Measurements from ENCODE around the gene PPP1CA. TPM values are rescaled to one million over a fixed set of nuclear protein-coding genes. Genes with fewer than 3 reads are reported as not detected.
A peak's percentile ranks its signal among the peaks of the same experiment; 100 is the strongest.

Gene PPP1CA
- total RNA-seq, 2 donors from 2014 or later, result 168 to 215 TPM

- H3K4me3 ChIP-seq, result peak overlapping the region; percentile 56 to 70
- H3K27ac ChIP-seq, result peak overlapping the region; percentile 87 to 91
- H3K27me3 ChIP-seq (replicated peaks; ENCODE audit: insufficient read depth), result no peaks in the 10 kb centered on the region
- H3K4me1 ChIP-seq (replicated peaks), result peaks cover 11% of the 10 kb centered on the region
- TF ChIP-seq POLR2A (IDR thresholded peaks at IDR 0.05) (no peak), CTCF (IDR thresholded peaks at IDR 0.05) (no peak), POLR2AphosphoS5 (IDR thresholded peaks at IDR 0.05) (no peak)
- no peaks in the 10 kb centered on the region for H3K36me3 ChIP-seq
- WGBS, result 35% methylated on average over 15 of the region's 15 CpGs
- no peak for DNase-seq (ENCODE audit: low spot score)
- intact Hi-C loops (cut with DNase I), result no loop called here
- H3K9me3 ChIP-seq, result no peaks in the 10 kb centered on the region
Measured at GRCh38 chr11:67420147-67420645, 18.5 kb upstream of the PPP1CA start.

DNA sequence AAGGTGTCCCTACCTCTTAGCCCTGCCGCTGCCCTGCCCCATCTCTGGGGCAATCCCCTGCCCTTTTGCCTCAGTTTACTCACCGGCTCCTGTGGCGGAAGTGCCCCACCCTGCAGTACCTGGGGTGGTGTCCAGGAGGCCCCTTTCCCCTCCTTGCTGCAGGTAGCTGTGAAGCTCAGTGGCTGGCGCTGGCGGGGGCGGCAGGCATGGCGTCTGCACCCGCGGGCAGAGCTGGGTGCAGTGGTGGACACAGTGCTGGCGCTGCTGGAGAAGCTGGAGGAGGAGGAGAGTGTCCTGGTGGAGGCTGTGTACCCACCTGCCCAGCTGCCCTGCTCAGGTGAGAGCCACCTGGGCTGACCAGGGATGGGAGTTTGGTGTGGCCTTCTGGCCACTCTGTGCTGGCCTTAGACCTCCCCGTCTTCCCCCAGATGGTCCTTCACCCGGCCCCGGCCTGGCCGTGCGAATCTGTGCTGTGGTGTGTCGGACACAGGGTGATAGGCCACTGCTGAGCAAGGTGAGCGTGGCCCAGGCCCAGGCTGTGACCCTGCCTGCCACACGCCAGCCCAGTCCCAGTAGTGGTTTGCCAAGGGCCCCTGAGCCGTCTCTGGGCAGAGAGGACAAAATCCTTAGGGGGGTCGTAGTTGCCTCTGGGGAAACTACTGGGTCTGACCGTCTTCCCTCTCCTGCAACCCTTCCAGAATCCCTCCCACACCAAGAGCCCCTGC lies 17.8 kb upstream of the PPP1CA start:
- TF ChIP-seq CTCF (IDR thresholded peaks at IDR 0.05) (no peak), POLR2AphosphoS5 (IDR thresholded peaks at IDR 0.05) (no peak), POLR2A (IDR thresholded peaks at IDR 0.05) (no peak)
- DNase-seq (ENCODE audit: low spot score), result no peak
- H3K4me3 ChIP-seq, result no peak overlapping the region
- no peaks in the 10 kb centered on the region for H3K36me3 ChIP-seq
- H3K27ac ChIP-seq, result peak overlapping the region; percentile 87 to 91
- no peaks in the 10 kb centered on the region for H3K9me3 ChIP-seq
- no peaks in the 10 kb centered on the region for H3K27me3 ChIP-seq (replicated peaks; ENCODE audit: insufficient read depth)
- peaks cover 11% of the 10 kb centered on the region for H3K4me1 ChIP-seq (replicated peaks)
- intact Hi-C loops (cut with DNase I), result no loop called here
- 93% methylated on average over 19 of the region's 21 CpGs for WGBS

- no peaks in the 10 kb centered on the region for H3K27me3 ChIP-seq (replicated peaks; ENCODE audit: insufficient read depth)
- 62% methylated on average over 26 of the region's 26 CpGs for WGBS
- peaks cover 11% of the 10 kb centered on the region for H3K4me1 ChIP-seq (replicated peaks)
- no peak for TF ChIP-seq CTCF (IDR thresholded peaks at IDR 0.05)
- no peak for TF ChIP-seq POLR2A (IDR thresholded peaks at IDR 0.05)
- TF ChIP-seq POLR2AphosphoS5 (IDR thresholded peaks at IDR 0.05), result no peak
- no peaks in the 10 kb centered on the region for H3K9me3 ChIP-seq
- no peak for DNase-seq (ENCODE audit: low spot score)
- no peak overlapping the region for H3K4me3 ChIP-seq
- intact Hi-C loops (cut with DNase I), result no loop called here
- H3K27ac ChIP-seq, result no peak overlapping the region
- no peaks in the 10 kb centered on the region for H3K36me3 ChIP-seq
Measured at GRCh38 chr11:67418476-67419281, 17.0 kb upstream of the PPP1CA start.

DNA sequence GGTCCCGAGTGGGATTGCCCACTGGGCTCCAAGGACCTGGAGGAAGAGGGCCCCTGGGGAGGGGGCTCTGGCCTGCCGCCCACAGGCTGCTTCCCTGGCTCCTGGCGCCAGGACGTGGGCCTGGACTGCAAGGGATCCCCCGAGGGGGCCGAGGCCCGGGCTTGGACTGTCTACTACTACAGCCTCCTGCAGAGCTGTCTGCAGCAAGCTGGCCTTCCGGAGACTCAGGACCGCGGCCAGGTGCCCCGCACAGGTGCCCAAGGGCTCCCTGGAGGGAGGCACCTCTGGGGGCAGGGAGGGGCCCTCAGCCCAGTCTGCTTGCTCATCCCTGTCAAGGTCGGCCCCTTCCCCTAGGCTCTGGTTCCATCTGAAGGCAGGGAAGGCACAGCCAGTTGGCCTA lies 15.8 kb upstream of the PPP1CA start:
- no peak overlapping the region for H3K4me3 ChIP-seq
- no peaks in the 10 kb centered on the region for H3K27me3 ChIP-seq (replicated peaks; ENCODE audit: insufficient read depth)
- intact Hi-C loops (cut with DNase I), result no loop called here
- no peak for DNase-seq (ENCODE audit: low spot score)
- 82% methylated on average over 12 of the region's 12 CpGs for WGBS
- H3K36me3 ChIP-seq, result no peaks in the 10 kb centered on the region
- no peak overlapping the region for H3K27ac ChIP-seq
- TF ChIP-seq POLR2AphosphoS5 (IDR thresholded peaks at IDR 0.05) (no peak), CTCF (IDR thresholded peaks at IDR 0.05) (no peak), POLR2A (IDR thresholded peaks at IDR 0.05) (no peak)
- H3K4me1 ChIP-seq (replicated peaks), result peaks cover 11% of the 10 kb centered on the region
- H3K9me3 ChIP-seq, result no peaks in the 10 kb centered on the region
